ENCODE data around the gene CEP112.
"Not testable (repeated sequence)": the region's sequence is repeated elsewhere in the genome, so short reads cannot be mapped to it uniquely, and the experiment has no call there.

Gene CEP112

DNA sequence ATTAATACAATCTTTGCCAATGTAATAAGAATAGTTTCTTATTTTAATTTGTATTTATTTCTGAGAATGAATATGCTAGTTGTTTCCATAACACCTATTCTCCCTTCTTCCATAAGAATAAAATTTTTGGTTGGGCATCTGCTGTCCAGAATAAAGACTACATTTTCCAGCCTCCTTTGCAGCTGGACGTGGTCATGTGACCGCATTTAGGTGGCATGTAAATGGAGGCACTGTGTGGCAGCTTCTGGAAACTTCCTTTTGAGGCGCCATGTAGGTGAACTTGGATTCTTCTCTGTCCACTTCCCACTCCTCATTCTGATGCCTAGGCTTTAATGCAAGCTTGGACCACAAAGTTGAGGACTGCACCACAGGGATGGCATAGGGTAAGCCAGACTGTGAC lies 415.0 kb downstream of the CEP112 start:
- DNase-seq (ENCODE audit: low spot score) = no peak

DNA sequence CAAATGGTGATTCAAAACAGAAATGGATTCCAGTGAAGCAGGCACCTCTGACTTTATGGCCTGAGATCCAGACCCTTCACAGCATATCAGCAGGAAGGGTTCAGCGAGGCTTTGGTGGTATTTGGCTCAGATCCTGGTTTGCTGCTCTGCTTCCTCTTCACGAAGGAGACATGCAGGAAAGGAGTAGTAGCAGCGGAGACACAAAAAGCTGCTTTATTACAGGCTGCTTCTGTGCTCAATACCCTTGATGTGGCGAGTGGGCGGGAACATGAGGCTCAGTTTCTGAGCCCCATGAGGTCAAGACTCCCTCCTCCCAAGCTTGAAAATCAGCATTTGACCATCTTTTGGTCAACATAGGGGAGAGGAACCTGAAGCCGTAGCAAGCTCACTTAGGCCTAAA lies 417.1 kb downstream of the CEP112 start:
- DNase-seq (ENCODE audit: low spot score) = no peak

DNA sequence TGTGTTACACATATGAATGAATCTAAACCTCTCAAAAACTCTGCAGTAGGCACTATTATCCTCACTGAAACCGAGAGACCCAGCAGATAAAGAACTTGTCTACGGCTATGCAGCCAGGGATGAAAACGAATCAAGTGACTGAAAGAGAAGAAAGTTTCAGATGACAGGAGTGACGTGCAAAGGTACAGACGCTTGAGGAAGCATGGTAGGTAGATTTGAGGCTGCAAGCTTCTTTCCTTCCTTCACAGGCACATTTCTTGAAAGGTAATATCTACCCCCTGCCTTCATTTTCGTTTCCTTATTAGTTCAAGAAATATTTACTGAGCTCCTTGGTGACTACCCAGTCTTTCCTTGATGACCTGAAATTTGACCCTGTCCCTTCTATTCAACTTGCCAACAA lies 418.9 kb downstream of the CEP112 start:
- no peak for DNase-seq (ENCODE audit: low spot score)

DNA sequence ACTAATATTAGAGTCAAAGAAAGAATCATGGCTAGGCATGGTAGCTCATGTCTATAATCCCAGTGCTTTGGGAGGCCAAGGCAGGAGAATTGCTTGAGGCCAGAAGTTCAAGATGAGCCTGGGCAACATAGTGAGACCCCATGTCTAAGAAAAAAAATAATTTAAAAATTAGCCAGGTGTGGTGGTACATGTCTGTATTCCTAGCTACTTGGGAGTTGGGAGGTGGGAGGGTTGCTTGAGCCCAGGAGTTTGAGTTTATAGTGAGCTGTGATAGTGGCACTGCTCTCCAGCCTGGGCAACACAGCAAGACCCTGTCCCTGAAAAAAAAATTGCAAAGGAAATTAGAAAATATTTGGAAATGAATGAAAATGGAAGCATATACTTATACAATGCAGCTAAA lies 420.2 kb downstream of the CEP112 start:
- no peak for DNase-seq (ENCODE audit: low spot score)

DNA sequence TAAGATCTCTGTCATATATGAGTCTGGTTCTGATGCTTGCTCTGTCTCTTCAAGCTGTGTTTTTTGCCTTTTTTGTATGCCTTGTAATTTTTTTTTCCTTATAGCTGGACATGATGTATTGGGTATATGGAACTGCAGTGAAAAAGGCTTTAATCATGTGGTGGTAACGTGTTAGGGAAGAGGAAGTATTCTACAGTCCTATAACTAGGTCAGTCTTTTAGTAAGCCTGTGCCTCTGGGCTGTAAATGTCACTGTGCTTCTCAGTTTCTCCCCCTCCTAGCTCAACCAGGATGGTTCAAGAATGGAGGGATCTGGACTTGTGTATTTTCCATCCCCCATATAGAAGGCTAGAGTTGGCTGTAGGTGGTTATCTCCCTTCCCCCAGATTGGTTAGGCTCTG lies 428.1 kb downstream of the CEP112 start:
- DNase-seq (ENCODE audit: low spot score) = no peak

GRCh38 chr17:65762973-65763372 lies 429.0 kb downstream of the CEP112 start:
- DNase-seq (ENCODE audit: low spot score) = no peak

DNA sequence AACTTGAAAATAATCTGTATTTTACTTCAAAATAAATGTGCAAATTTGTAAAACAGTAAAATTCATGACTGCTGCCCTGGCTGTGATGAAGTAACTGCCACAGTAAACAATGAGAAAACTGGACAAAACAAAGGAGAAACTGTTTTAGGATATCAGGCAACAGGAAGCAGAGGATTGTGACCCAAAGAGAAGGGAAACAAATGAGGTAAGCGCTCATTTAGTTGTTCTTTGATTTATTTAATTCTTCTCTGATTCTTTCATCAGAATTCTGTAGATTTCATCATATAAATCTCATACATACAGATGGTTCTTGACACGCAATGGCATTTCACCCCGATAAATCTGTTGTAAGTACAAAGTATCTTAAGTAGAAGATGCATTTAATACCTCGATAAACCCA lies 432.4 kb downstream of the CEP112 start:
- no peak for DNase-seq (ENCODE audit: low spot score)

DNA sequence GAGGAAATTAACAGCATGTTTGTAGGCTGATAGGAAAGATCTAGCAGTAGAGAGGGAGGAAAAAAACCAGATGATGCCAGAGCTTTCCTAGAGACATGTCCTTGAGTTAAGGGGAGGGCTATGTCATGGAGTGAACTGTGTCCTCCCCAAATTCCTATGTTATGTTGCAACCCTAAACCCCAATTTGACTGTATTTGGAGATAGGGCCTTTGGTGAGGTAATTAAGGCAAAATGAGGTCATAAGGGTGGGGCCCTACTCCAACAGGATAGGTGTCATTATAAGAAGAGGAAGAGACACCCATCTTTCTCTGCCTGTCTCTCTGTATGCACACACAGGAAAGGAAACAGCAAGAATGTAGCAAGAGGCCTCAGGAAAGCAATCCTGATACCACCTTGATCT lies 435.2 kb downstream of the CEP112 start:
- no peak for DNase-seq (ENCODE audit: low spot score)

DNA sequence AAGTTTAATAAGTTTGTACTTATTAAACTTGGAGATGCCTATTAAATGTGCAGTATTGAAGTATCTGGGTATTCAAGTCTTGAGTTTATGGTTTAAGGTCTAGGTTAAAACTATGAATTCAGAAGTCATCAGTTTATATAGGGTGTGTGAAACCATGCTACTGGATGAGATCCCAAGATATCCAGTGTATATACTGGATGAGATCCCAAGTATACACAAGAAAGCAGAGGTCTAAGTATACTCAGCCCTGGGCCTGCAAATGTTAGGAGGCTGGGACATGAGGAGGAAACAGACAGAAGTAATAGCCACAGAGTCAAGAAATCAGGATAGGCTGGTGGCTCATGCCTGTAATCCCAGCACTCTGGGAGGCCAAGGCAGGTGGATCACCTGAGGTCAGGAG lies 436.1 kb downstream of the CEP112 start:
- DNase-seq (ENCODE audit: low spot score) = no peak

DNA sequence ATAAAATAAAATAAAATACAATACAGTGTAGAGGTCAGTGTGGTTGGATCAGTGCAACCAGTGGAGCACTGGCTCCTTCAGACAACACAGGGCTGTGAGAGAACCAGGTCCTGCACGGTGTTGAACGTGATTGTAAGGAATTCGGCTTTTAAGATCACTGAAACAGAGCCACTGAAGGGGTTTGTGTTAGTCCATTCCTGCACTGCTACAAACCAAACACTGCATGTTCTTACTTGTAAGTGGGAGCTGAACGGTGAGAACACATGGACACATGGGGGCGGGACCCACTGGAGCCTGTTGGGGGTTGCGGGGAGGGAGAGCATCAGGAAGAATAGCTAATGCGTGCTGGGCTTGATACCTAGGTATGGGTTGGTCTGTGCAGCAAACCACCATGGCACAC lies 437.3 kb downstream of the CEP112 start:
- DNase-seq (ENCODE audit: low spot score) = no peak

- no peak for DNase-seq (ENCODE audit: low spot score)
These were observed 437.9 kb downstream of the CEP112 start for GRCh38 chr17:65754081-65754480.

DNA sequence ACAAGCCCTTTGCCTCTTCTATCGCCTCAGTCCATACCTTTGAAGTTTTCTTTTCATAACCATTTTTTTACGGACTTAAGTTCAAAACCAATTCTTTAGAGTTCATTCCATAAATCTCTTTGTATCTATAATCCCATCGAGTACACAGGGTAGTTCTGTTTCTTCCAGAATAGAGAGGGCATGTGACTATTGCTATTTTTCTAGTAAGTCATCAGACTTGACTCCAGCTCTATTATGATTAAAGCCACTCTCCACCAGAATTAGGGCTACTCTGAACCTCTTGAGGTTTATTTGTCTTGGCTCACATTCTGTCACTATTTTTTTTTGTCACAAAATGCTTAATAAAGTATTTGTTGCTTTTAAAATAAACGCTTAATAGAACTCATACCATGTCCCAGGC lies 438.6 kb downstream of the CEP112 start:
- no peak for DNase-seq (ENCODE audit: low spot score)

DNA sequence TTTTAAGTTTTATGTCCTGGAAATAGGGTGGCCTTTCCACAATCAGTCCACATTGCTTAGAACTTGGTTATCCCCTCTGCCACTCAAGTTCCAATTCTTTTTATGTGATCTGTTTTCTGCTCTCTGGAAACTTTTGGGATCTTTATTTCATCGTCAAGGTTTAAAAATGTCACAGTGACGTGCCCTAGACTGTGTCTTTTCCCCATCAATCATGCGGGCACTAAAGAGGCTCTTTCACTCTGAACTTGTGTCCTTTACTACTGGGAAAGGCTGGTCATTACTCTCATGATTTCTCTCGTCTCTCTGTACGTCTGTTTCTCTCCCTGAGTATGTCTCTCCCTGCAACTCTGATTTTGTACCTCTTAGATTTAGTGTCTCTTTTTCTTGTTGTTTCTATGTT lies 440.7 kb downstream of the CEP112 start:
- DNase-seq (ENCODE audit: low spot score) = no peak

DNA sequence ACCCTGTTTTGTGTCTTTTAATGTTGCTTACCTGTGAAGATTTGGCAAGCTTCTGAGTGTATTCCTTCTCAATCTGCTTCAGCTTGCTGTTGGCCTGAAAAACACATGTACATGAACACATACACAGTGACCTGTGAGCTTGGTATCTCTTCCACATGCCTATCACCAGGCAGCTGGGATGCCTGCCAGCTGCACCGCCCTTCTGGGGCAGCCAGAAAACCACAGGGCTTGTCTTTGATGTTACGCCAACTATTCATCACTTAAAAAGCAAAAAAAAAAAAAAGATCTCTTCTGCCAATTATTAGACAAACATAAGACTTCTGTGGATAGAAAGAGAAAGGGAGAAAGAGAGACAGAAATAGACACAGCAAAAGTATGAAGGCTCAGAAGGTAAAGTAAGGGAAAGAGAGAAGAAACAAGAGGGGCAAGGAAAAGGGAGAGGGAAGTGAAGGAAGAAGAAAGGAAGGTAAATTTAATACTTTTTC lies 441.3 kb downstream of the CEP112 start:
- DNase-seq (ENCODE audit: low spot score) = peak; percentile 87

DNA sequence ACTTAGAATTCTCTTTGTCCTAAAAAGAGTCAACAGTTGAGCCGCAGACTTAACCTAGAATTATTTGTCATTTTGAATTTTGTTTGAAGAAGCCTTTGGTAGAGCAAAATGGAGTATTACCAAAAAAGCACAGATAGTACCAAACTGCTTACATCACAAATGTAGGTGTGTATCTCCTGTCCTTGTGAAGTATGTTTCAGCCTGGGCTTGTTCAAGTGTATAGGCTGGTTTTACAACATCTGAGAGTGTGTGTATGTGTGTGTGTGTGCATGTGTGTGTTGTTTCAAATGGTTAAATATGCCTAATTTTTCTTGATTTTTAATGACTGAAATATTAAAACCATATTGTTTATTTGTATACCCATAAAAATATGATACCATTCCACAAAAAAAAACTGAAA lies 441.8 kb downstream of the CEP112 start:
- no peak for DNase-seq (ENCODE audit: low spot score)

GRCh38 chr17:65749479-65749878 lies 442.5 kb downstream of the CEP112 start:
- no peak for DNase-seq (ENCODE audit: low spot score)

GRCh38 chr17:65745241-65745640 lies 446.7 kb downstream of the CEP112 start:
- no peak for DNase-seq (ENCODE audit: low spot score)

DNA sequence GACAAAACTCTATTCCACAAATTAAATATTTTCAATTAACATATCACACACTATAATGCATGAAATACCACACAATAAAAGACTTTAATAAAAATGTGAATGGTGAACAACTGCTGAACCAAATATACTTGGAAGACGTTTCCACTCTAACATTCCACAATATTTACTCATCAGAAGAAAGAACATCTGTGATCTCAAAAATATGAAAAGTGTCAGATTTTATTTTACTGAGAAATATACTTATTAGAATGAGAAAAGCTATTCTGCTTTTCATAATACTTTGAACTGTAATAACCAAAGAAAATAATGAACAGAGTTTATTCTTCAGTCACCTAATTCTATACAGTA lies 448.7 kb downstream of the CEP112 start:
- DNase-seq (ENCODE audit: low spot score) = no peak

- DNase-seq (ENCODE audit: low spot score) = peak; percentile 82
These were observed 449.3 kb downstream of the CEP112 start for GRCh38 chr17:65742403-65743307.

DNA sequence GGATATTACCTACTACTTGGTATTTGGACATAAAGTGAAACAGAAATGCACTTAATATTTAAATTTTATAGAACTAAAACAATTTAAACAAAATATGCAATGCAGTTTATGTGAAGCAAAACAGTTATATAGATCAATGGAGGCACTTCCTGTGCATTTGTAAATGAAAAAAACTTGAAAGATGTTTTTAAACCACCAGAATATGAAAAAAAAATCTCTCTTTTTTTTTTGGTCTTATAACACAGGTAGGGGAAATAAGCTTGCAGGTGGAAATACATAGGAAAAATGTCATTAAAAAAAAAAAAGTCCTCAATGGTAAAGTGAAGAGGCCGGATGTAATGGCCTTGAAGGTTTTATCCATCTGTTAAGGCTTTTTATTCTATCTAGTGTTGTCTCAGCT lies 450.2 kb downstream of the CEP112 start:
- no peak for DNase-seq (ENCODE audit: low spot score)

- no peak for DNase-seq (ENCODE audit: low spot score)
These were observed 452.9 kb downstream of the CEP112 start for GRCh38 chr17:65739034-65739433.

DNA sequence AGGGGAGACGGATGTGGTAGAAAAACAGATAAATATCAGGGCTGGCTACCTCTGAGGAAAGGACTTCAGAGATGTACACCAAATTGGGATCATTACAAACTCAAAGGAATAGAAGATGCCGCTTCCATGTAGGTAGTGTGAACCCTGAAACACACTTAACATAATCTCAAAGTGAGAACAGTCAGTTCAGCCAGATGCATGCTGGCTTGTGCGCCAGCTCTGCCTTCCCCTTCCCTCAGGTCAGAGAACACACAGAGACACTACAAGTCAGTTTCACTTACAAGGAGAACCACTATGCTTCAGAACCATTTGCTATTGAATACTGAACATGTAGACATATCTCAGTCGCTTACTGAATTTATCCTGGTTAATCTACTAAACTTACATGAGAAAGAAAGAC lies 454.5 kb downstream of the CEP112 start:
- DNase-seq (ENCODE audit: low spot score) = no peak

- DNase-seq (ENCODE audit: low spot score) = no peak
These were observed 458.6 kb downstream of the CEP112 start for GRCh38 chr17:65733314-65733713.

DNA sequence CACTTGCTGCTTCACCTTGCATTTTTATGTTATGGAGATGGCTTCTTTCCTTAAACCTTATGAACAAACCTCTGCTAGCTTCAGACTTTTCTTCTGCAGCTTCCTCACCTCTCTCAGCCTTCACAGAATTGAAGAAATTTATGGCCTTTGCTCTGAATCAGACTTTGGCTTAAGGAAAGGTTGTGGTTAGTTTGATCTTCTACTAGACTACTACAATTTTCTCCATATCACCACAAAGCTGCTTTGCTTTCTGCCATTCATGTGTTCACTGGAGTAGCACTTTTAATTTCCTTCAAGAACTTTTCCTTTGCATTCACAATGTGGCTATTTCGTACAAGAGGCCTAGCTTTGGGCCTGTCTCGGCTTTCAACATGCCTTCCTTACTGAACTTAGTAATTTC lies 459.3 kb downstream of the CEP112 start:
- DNase-seq (ENCODE audit: low spot score) = not testable (repeated sequence)

Measured in AG20443 (cell line).